Activated B cell treated with CpG ODN at 0.5 μM for 24 hours (primary cell): Measurements from ENCODE around the gene ELOVL6. TPM values are rescaled to one million over a fixed set of nuclear protein-coding genes. Genes with fewer than 3 reads are reported as not detected.

Experiments
- ATAC-seq: fragments of 200-7000 bp; cut with Tn5 transposase; one replicate; pipeline ENCODE4 v1.10.0; 2021; ENCODE audit warnings: low read depth, mild to moderate bottlenecking, moderate library complexity
- CTCF ChIA-PET: fragments of 350-600 bp; sonication (Branson Sonifier 250); formaldehyde crosslinking; loops from one replicate; lab custom pipeline; 2021; ENCODE audit warnings: antibody characterized with exemption; lab: Charles Lee
- POLR2A ChIA-PET: fragments of 350-600 bp; sonication (Branson Sonifier 250); formaldehyde crosslinking; loops from one replicate; lab custom pipeline; 2021; ENCODE audit warnings: antibody characterized with exemption; lab: Charles Lee
- DNase-seq: peaks from one replicate; pipeline ENCODE4 v3.0.0; 2022
- H3K27ac Mint-ChIP-seq: one replicate; pipeline ENCODE4 v1.8.0; 2020; ENCODE audit warnings: mixed read lengths
- H3K27me3 Mint-ChIP-seq: one replicate; pipeline ENCODE4 v1.8.0; 2021; ENCODE audit warnings: mixed read lengths
- H3K36me3 Mint-ChIP-seq: one replicate; pipeline ENCODE4 v1.8.0; 2021; ENCODE audit warnings: low read depth, mixed read lengths
- H3K4me1 Mint-ChIP-seq: one replicate; pipeline ENCODE4 v1.8.0; 2021; ENCODE audit warnings: mixed read lengths
- H3K4me3 Mint-ChIP-seq: one replicate; pipeline ENCODE4 v1.8.0; 2020; ENCODE audit warnings: mild to moderate bottlenecking, mixed read lengths
- H3K9me3 Mint-ChIP-seq: one replicate; pipeline ENCODE4 v1.8.0; 2020; ENCODE audit warnings: mixed read lengths
- intact Hi-C: fragments of 100-400 bp; cut with micrococcal nuclease; formaldehyde crosslinking; loops from one replicate; pipeline ENCODE4 v1.15.1; 2024
- total RNA-seq: library from RNA; stranded (reverse); gene quantifications from 2 replicates; pipeline ENCODE4 v1.2.3, GENCODE V29; 2022
- TF ChIP-seq, protein P1 (sequence below): fragments of 200-600 bp; IDR thresholded peaks from one replicate; pipeline ENCODE4 v1.8.0; 2022; ENCODE audit warnings: antibody characterized with exemption, mild to moderate bottlenecking

ELOVL6 gene
- total RNA-seq, 1 donor from 2014 or later = 2.1 TPM

DNA sequence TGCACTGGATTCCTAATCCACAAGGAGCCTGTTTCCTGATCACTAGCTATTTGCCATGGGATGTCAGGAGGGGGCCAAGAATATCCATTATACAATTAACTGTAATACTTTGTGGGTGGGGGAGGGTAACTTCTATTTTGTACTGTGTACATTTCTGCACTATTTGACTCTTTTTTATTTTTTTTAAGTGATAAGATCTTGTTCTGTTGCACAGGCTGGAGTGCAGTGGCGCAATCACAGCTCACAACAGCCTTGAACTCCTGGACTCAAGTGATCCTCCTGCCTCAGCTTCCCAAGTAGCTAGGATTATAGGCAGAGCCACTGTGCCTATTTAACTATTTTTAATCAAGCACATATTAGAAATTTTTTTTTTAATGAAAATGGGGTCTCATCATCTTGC is 134.1 kb downstream of the ELOVL6 start:
- ChIA-PET POLR2A (no interaction called here), CTCF (interaction anchor here (0.9 to 1.7 kb wide), 2 partner anchors 13 to 15 kb away, joined by 4 to 6 read pairs; no protein-coding TSS in a partner anchor)
- Mint-ChIP-seq H3K4me1 (peaks cover 9% of the 10 kb centered on the region), H3K9me3 (no peaks in the 10 kb centered on the region), H3K27ac (no peak overlapping the region), H3K4me3 (no peak overlapping the region), H3K27me3 (no peaks in the 10 kb centered on the region), H3K36me3 (no peaks in the 10 kb centered on the region)
- DNase-seq = no peak
- intact Hi-C loops = no loop called here
- ATAC-seq = no peak
- TF ChIP-seq, protein P1, sequence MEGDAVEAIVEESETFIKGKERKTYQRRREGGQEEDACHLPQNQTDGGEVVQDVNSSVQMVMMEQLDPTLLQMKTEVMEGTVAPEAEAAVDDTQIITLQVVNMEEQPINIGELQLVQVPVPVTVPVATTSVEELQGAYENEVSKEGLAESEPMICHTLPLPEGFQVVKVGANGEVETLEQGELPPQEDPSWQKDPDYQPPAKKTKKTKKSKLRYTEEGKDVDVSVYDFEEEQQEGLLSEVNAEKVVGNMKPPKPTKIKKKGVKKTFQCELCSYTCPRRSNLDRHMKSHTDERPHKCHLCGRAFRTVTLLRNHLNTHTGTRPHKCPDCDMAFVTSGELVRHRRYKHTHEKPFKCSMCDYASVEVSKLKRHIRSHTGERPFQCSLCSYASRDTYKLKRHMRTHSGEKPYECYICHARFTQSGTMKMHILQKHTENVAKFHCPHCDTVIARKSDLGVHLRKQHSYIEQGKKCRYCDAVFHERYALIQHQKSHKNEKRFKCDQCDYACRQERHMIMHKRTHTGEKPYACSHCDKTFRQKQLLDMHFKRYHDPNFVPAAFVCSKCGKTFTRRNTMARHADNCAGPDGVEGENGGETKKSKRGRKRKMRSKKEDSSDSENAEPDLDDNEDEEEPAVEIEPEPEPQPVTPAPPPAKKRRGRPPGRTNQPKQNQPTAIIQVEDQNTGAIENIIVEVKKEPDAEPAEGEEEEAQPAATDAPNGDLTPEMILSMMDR = no peak

DNA sequence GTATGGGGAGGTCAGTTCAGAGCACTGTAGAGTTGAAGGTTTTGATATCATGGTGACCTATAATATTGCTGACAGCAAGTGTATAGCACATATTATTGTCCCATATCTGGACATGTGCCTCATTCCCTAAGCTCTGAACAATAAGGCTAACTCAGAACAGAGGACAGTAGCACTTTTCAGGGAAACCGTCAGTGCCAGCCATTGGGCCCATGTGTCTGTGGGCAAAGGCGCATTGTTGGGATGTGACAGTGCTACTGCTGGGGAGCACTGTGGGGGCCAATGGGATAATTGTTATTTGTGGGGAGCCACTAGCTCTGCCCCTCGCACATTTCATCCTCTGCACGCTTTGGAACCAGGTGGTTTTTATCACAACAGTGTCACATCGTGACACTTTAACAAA is 136.2 kb downstream of the ELOVL6 start:
- Mint-ChIP-seq H3K4me3 (no peak overlapping the region), H3K9me3 (no peaks in the 10 kb centered on the region), H3K4me1 (peaks cover 10% of the 10 kb centered on the region), H3K27ac (no peak overlapping the region), H3K27me3 (no peaks in the 10 kb centered on the region), H3K36me3 (no peaks in the 10 kb centered on the region)
- ATAC-seq (no peak), DNase-seq (no peak)
- TF ChIP-seq, protein P1 = no peak
- intact Hi-C loops = no loop called here
- ChIA-PET CTCF (no interaction called here), POLR2A (no interaction called here)

DNA sequence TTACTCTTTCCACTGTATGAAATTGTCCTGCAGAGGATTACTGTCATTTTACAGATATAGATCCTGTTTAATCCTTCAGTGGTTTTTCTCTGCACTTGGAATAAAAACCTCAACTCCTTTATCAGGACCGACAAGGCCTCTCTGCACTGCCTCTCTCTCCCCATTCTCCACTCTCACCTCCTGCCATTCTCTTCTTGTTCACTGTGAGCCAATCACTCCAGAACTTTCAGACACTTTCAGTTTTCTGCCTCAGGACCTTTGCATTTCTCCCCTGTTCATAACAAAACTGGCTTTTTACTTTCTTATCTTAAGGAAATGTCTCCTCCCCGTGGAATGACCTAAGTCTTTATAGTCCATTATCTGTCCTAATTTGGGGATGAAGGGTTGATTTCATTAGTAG is 137.3 kb downstream of the ELOVL6 start:
- Mint-ChIP-seq H3K4me1 (peaks cover 10% of the 10 kb centered on the region), H3K27me3 (no peaks in the 10 kb centered on the region), H3K4me3 (no peak overlapping the region), H3K27ac (no peak overlapping the region), H3K9me3 (no peaks in the 10 kb centered on the region), H3K36me3 (no peaks in the 10 kb centered on the region)
- ATAC-seq = no peak
- POLR2A ChIA-PET = no interaction called here
- TF ChIP-seq, protein P1 = no peak
- intact Hi-C loops = no loop called here
- CTCF ChIA-PET = interaction anchor here (1.7 kb wide), 1 partner anchor 12 kb away, joined by 7 read pairs; no protein-coding TSS in a partner anchor
- DNase-seq = no peak

DNA sequence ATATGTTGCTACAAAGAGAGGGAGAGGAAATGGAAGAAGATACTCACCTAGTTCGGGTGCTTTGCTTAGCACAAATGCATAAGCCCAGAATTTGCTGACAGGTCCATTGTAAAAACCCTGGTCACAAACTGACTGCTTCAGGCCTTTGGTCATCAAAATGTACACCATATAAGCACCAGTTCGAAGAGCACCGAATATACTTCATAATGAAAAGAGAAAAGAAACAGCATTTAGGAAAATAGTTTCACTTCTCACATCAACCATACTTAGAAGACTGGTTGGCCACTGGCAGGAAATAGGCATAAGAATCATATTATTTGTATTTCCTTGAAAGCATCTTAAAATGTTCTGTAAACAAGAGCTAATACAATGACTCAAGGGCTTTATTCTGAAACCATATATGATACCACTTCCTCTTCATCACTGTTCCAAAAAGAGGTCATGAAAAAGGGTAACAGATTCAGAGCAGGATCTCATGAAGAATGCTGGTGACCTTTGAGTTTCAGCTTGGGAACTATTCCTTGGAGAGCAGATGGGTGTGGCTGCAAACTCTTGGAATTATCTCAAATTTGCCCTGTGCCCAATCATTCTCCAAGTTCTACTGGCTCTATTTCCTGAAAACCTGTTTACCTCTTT is 138.7 kb downstream of the ELOVL6 start:
- H3K4me1 Mint-ChIP-seq = peaks cover 10% of the 10 kb centered on the region
- H3K36me3 Mint-ChIP-seq = no peaks in the 10 kb centered on the region
- ChIA-PET POLR2A (no interaction called here), CTCF (interaction anchor here (1.7 kb wide), 1 partner anchor 10 kb away, joined by 7 read pairs; no protein-coding TSS in a partner anchor)
- TF ChIP-seq, protein P1 = no peak
- no peaks in the 10 kb centered on the region for H3K27me3 Mint-ChIP-seq
- ATAC-seq (no peak), DNase-seq (no peak)
- no peak overlapping the region for H3K4me3 Mint-ChIP-seq
- no peak overlapping the region for H3K27ac Mint-ChIP-seq
- intact Hi-C loops = loop anchor here (10.0 kb wide), 1 partner anchor 1965 kb away; no protein-coding TSS in a partner anchor
- H3K9me3 Mint-ChIP-seq = no peaks in the 10 kb centered on the region

DNA sequence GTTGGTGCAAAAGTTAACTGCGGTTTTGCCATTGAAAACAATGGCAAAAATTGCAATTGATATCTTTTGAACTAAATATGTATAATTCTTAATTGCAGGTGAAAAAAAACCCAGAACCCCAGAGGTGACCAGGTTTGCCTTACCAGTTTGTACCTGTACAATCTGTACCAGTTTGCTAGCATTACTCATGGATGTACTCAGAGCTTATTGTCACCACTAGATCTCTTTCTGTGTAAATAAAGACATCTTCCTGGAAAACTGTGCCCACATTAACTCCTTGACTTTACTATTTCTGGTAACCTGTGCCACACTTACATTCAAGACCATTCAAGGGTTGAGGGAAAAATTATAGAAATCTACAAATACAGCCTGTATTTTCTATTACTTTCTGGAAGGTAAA is 139.7 kb downstream of the ELOVL6 start:
- H3K4me1 Mint-ChIP-seq = peaks cover 10% of the 10 kb centered on the region
- no peak overlapping the region for H3K4me3 Mint-ChIP-seq
- intact Hi-C loops = loop anchor here (10.0 kb wide), 1 partner anchor 1966 kb away; no protein-coding TSS in a partner anchor

More for the DNA sequence above, 139.7 kb downstream of the ELOVL6 start:
- ATAC-seq = no peak
- POLR2A ChIA-PET = no interaction called here
- DNase-seq = no peak
- Mint-ChIP-seq H3K36me3 (no peaks in the 10 kb centered on the region), H3K27ac (no peak overlapping the region), H3K27me3 (no peaks in the 10 kb centered on the region), H3K9me3 (no peaks in the 10 kb centered on the region)
- TF ChIP-seq, protein P1 = no peak
- CTCF ChIA-PET = no interaction called here
